ENCODE results near the gene MAPK13.

The MAPK13 gene

DNA sequence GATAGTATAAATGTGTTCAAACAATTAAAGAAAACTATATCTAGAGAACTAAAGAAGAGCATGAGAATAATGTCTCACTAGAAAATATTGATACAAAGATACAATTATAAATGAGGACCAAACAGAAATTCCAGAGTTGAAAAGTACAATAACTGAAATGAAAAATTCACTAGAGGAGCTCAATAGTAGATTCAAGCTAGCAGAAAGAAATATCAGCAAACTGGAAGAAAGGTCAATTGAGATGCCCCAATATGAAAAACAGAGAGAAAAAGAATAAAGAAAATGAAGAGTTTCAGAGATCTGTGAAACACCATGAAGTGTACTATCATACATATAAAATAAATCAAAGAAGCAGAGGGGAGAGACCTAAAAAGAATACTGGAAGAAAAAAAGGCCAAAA lies 48.2 kb downstream of the MAPK13 start:
- Histone ChIP-seq H3K4me3 (IDR thresholded peaks at IDR 0.05; ENCODE audit: insufficient read depth, low read depth, low read length) (no peak overlapping the region), H2AFZ (ENCODE audit: low read depth) (no peak overlapping the region), H3K79me2 (ENCODE audit: insufficient read depth, low read depth) (no peaks in the 10 kb centered on the region), H3K36me3 (ENCODE audit: insufficient read depth) (no peaks in the 10 kb centered on the region), H3K4me2 (no peak overlapping the region), H3K9ac (no peak overlapping the region), H3K27me3 (ENCODE audit: insufficient read depth, low read depth) (no peaks in the 10 kb centered on the region), H4K20me1 (ENCODE audit: insufficient read depth) (no peaks in the 10 kb centered on the region), H3K4me1 (ENCODE audit: low read depth, poor library complexity, severe bottlenecking) (no peaks in the 10 kb centered on the region), H3K27ac (no peak overlapping the region)
- TF ChIP-seq, protein P1, sequence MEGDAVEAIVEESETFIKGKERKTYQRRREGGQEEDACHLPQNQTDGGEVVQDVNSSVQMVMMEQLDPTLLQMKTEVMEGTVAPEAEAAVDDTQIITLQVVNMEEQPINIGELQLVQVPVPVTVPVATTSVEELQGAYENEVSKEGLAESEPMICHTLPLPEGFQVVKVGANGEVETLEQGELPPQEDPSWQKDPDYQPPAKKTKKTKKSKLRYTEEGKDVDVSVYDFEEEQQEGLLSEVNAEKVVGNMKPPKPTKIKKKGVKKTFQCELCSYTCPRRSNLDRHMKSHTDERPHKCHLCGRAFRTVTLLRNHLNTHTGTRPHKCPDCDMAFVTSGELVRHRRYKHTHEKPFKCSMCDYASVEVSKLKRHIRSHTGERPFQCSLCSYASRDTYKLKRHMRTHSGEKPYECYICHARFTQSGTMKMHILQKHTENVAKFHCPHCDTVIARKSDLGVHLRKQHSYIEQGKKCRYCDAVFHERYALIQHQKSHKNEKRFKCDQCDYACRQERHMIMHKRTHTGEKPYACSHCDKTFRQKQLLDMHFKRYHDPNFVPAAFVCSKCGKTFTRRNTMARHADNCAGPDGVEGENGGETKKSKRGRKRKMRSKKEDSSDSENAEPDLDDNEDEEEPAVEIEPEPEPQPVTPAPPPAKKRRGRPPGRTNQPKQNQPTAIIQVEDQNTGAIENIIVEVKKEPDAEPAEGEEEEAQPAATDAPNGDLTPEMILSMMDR (conservative IDR thresholded peaks at IDR 0.05; ENCODE audit: low read depth, low read length): no peak

DNA sequence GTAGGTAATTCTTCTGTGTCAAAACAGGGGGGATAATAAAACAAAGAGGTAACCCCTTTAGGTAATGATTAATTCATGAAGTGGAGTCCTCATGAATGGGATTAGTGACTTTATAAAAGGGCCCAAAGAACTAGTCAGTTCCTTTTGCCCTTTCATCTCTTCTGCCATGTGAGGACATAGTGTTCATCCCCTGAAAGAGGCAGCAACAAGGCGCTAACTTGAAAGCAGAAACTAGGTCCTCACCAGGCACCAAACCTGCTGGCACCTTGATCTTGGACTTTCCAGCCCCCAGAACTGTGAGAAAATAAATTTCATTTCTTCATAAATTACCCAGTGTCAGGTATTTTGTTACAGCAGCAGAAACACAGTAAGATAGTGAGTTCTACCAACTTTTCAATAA lies 49.8 kb downstream of the MAPK13 start:
- TF ChIP-seq, protein P1 (conservative IDR thresholded peaks at IDR 0.05; ENCODE audit: low read depth, low read length): no peak
- no peaks in the 10 kb centered on the region for H3K27me3 ChIP-seq (ENCODE audit: insufficient read depth, low read depth)
- H3K4me3 ChIP-seq (IDR thresholded peaks at IDR 0.05; ENCODE audit: insufficient read depth, low read depth, low read length): no peak overlapping the region
- H3K27ac ChIP-seq: no peak overlapping the region
- H3K36me3 ChIP-seq (ENCODE audit: insufficient read depth): no peaks in the 10 kb centered on the region
- no peaks in the 10 kb centered on the region for H3K79me2 ChIP-seq (ENCODE audit: insufficient read depth, low read depth)
- H4K20me1 ChIP-seq (ENCODE audit: insufficient read depth): no peaks in the 10 kb centered on the region
- no peak overlapping the region for H3K4me2 ChIP-seq
- H2AFZ ChIP-seq (ENCODE audit: low read depth): no peak overlapping the region
- no peak overlapping the region for H3K9ac ChIP-seq
- H3K4me1 ChIP-seq (ENCODE audit: low read depth, poor library complexity, severe bottlenecking): no peaks in the 10 kb centered on the region

DNA sequence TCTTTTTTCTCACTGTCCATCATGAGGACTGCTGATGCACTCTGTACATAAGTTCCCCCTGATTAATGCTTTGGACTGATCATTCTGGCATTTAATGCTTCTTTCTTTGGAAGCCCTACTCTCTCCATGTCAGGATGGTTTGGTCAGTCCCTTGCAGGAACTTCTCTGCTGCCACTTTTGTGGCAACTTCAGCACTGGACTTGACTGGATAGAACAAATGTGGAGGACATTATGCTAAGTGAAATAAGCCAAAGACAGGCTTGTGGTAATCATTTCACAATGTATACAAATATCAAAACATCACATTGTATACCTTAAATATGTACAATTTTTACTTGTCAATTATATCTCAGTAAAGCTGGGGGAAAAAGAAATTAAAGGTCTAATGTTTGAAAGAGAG lies 54.0 kb downstream of the MAPK13 start:
- H3K27ac ChIP-seq: no peak overlapping the region
- H3K79me2 ChIP-seq (ENCODE audit: insufficient read depth, low read depth): no peaks in the 10 kb centered on the region
- TF ChIP-seq, protein P1 (conservative IDR thresholded peaks at IDR 0.05; ENCODE audit: low read depth, low read length): no peak
- H2AFZ ChIP-seq (ENCODE audit: low read depth): no peak overlapping the region
- no peaks in the 10 kb centered on the region for H3K27me3 ChIP-seq (ENCODE audit: insufficient read depth, low read depth)
- H3K36me3 ChIP-seq (ENCODE audit: insufficient read depth): no peaks in the 10 kb centered on the region
- no peak overlapping the region for H3K4me2 ChIP-seq
- no peak overlapping the region for H3K4me3 ChIP-seq (IDR thresholded peaks at IDR 0.05; ENCODE audit: insufficient read depth, low read depth, low read length)
- H4K20me1 ChIP-seq (ENCODE audit: insufficient read depth): no peaks in the 10 kb centered on the region
- H3K4me1 ChIP-seq (ENCODE audit: low read depth, poor library complexity, severe bottlenecking): no peaks in the 10 kb centered on the region
- no peak overlapping the region for H3K9ac ChIP-seq

DNA sequence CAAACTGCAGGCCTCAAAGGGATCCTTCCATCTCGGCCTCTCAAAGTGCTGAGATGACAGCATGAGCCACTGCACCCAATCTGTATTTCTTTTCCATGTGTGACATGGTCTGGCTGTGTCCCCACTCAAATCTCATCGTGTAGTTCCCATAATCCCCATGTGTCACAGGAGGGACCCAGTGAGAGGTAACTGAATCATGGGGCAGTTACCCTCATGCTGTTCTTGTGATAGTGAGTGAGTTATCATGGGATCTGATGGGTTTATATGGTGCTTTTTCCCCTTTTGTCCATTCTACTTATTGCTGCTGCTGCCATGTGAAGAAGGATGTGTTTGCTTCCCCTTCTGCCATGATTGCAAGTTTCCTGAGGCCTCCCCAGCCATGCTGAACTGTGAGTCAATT lies 55.9 kb downstream of the MAPK13 start:
- no peak overlapping the region for H3K27ac ChIP-seq
- H3K36me3 ChIP-seq (ENCODE audit: insufficient read depth): no peaks in the 10 kb centered on the region
- no peak overlapping the region for H2AFZ ChIP-seq (ENCODE audit: low read depth)
- no peaks in the 10 kb centered on the region for H3K4me1 ChIP-seq (ENCODE audit: low read depth, poor library complexity, severe bottlenecking)
- H3K9ac ChIP-seq: no peak overlapping the region
- H3K4me3 ChIP-seq (IDR thresholded peaks at IDR 0.05; ENCODE audit: insufficient read depth, low read depth, low read length): no peak overlapping the region
- H3K27me3 ChIP-seq (ENCODE audit: insufficient read depth, low read depth): no peaks in the 10 kb centered on the region
- TF ChIP-seq, protein P1 (conservative IDR thresholded peaks at IDR 0.05; ENCODE audit: low read depth, low read length): no peak
- H3K79me2 ChIP-seq (ENCODE audit: insufficient read depth, low read depth): no peaks in the 10 kb centered on the region
- H3K4me2 ChIP-seq: no peak overlapping the region
- H4K20me1 ChIP-seq (ENCODE audit: insufficient read depth): no peaks in the 10 kb centered on the region

DNA sequence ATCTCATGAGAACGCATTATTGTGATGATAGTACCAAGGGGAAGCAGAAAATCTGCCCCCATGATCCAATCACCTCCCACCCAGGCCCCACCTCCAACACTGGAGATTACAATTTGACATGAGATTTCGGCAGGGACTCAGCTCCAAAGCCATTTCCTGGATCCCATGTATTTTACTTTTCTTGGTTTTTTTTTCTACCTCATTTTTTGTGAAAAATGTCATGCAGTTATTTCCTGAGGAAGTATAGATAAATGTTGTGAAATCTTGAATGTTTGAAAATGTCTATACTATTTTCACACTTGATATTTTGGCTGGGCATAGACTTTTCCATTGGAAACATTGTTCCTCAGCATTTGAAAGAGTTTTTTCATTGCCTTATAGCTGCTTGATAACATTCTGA lies 57.1 kb downstream of the MAPK13 start:
- no peak overlapping the region for H2AFZ ChIP-seq (ENCODE audit: low read depth)
- H3K4me1 ChIP-seq (ENCODE audit: low read depth, poor library complexity, severe bottlenecking): no peaks in the 10 kb centered on the region
- no peaks in the 10 kb centered on the region for H3K27me3 ChIP-seq (ENCODE audit: insufficient read depth, low read depth)
- no peaks in the 10 kb centered on the region for H3K36me3 ChIP-seq (ENCODE audit: insufficient read depth)
- H3K4me3 ChIP-seq (IDR thresholded peaks at IDR 0.05; ENCODE audit: insufficient read depth, low read depth, low read length): no peak overlapping the region
- H3K9ac ChIP-seq: no peak overlapping the region
- no peaks in the 10 kb centered on the region for H4K20me1 ChIP-seq (ENCODE audit: insufficient read depth)
- TF ChIP-seq, protein P1 (conservative IDR thresholded peaks at IDR 0.05; ENCODE audit: low read depth, low read length): no peak
- no peaks in the 10 kb centered on the region for H3K79me2 ChIP-seq (ENCODE audit: insufficient read depth, low read depth)
- no peak overlapping the region for H3K4me2 ChIP-seq
- H3K27ac ChIP-seq: no peak overlapping the region
